Calu3 (cell line): ENCODE measurements around the gene FAM83E. TPM values are rescaled to one million over a fixed set of nuclear protein-coding genes. Genes with fewer than 3 reads are reported as not detected.

ENCODE experiments used
- BruUV-seq: library from RNA; stranded (reverse); fragments of 400-500 nt; replicated peaks from 2 replicates; lab custom pipeline; 2021; lab: Mats Ljungman, UMichigan
- CTCF ChIA-PET: fragments of 300-600 bp; sonication (Branson Sonifier 250); formaldehyde crosslinking; loops from one replicate; lab custom pipeline; 2022; ENCODE audit warnings: antibody characterized with exemption; lab: Charles Lee
- DNase-seq: peaks from one replicate; pipeline ENCODE4 v3.0.0; 2022
- H3K27ac Mint-ChIP-seq: one replicate; pipeline ENCODE4 v1.8.0; 2022; ENCODE audit warnings: mixed read lengths; ENCODE audit not compliant: unreplicated experiment
- H3K27me3 Mint-ChIP-seq: one replicate; pipeline ENCODE4 v1.8.0; 2022; ENCODE audit warnings: mixed read lengths; ENCODE audit not compliant: unreplicated experiment
- H3K36me3 Mint-ChIP-seq: one replicate; pipeline ENCODE4 v1.8.0; 2022; ENCODE audit warnings: mild to moderate bottlenecking, moderate library complexity, mixed read lengths; ENCODE audit not compliant: insufficient read depth, unreplicated experiment
- H3K4me1 Mint-ChIP-seq: one replicate; pipeline ENCODE4 v1.8.0; 2022; ENCODE audit warnings: mild to moderate bottlenecking, low read depth, mixed read lengths; ENCODE audit not compliant: unreplicated experiment
- H3K4me3 Mint-ChIP-seq: one replicate; pipeline ENCODE4 v1.8.0; 2022; ENCODE audit warnings: mild to moderate bottlenecking, low read depth, moderate library complexity, mixed read lengths; ENCODE audit not compliant: unreplicated experiment
- H3K9me3 Mint-ChIP-seq: one replicate; pipeline ENCODE4 v1.8.0; 2022; ENCODE audit warnings: low read depth, mixed read lengths; ENCODE audit not compliant: unreplicated experiment
- CTCF ChIP-seq: fragments of 200-600 bp; IDR thresholded peaks from one replicate; pipeline ENCODE4 v1.8.0; 2022; ENCODE audit warnings: antibody characterized with exemption; ENCODE audit not compliant: unreplicated experiment
- intact Hi-C: fragments of 100-400 bp; cut with micrococcal nuclease; formaldehyde crosslinking; loops from one replicate; pipeline ENCODE4 v1.10.0; 2022; ENCODE audit not compliant: unreplicated experiment
- total RNA-seq: library from RNA; stranded (reverse); gene quantifications from 2 replicates; pipeline ENCODE4 v1.2.3, GENCODE V29; 2022

FAM83E gene
- total RNA-seq, 1 experiment from 2014 or later: 8.2 TPM

DNA sequence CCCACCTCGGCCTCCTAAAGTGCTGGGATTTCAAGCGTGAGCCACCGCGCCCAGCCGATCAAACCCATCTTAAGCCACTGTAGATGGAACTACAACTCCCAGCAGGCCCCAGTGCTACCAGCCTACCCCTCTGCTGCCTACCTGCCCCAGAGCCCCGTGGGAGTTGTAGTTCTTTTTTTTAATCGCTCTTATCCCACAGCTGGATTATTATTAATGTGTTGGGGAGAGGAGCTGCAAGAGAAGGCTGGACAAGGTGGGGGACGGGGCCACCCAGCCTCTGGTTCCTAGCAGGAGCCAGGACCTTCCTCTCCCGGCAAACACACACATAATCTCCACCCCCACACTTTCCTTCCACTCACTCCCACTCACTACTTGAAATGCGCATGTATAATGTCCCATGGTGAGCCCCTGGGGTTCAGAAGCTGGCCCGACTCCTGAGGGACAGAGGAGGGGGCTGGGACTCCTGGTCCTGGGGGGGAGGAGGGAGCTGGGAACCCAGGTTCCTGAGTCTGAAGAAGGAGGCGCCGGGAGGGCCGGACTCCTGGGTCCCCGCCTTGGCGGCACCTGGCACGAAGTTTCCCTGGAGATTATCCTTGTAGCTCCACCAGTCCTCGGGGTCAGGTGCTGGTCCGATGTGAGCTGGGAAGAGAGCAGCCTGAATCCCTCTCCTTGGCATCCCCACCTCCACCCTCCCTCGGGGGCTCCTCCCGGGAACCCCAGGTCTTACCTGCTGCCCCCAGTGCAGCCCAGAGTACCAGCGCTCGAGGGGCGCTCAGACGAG, 30.2 kb upstream of the FAM83E start:
- intact Hi-C loops: loop anchor here (2.0 kb wide), 1 partner anchor 140 kb away; no protein-coding TSS in a partner anchor
- Mint-ChIP-seq H3K27me3 (peaks cover 69% of the 10 kb centered on the region), H3K9me3 (no peaks in the 10 kb centered on the region), H3K4me1 (peaks cover 20% of the 10 kb centered on the region), H3K36me3 (peaks cover 6% of the 10 kb centered on the region), H3K27ac (no peak overlapping the region), H3K4me3 (peak overlapping the region; percentile 55)
- DNase-seq: peak; percentile 72
- no TSS peak for BruUV-seq
- TF ChIP-seq CTCF: no peak
- CTCF ChIA-PET: interaction anchor here (0.8 to 2.4 kb wide), 11 partner anchors 12 to 198 kb away, joined by 3 to 13 read pairs (median 5); no protein-coding TSS in a partner anchor

- no peak for TF ChIP-seq CTCF
- intact Hi-C loops: loop anchor here (2.0 kb wide), 1 partner anchor 140 kb away; no protein-coding TSS in a partner anchor
- CTCF ChIA-PET: interaction anchor here (1.1 to 2.4 kb wide), 3 partner anchors 80 to 138 kb away, joined by 4 to 13 read pairs (median 7); no protein-coding TSS in a partner anchor
- BruUV-seq: no TSS peak
- H3K9me3 Mint-ChIP-seq: no peaks in the 10 kb centered on the region
- peaks cover 76% of the 10 kb centered on the region for H3K27me3 Mint-ChIP-seq
- DNase-seq: no peak
- peaks cover 27% of the 10 kb centered on the region for H3K4me1 Mint-ChIP-seq
- peaks cover 6% of the 10 kb centered on the region for H3K36me3 Mint-ChIP-seq
- H3K4me3 Mint-ChIP-seq: no peak overlapping the region
- H3K27ac Mint-ChIP-seq: no peak overlapping the region
Observed at GRCh38 chr19:48644355-48644754, 29.5 kb upstream of the FAM83E start.

DNA sequence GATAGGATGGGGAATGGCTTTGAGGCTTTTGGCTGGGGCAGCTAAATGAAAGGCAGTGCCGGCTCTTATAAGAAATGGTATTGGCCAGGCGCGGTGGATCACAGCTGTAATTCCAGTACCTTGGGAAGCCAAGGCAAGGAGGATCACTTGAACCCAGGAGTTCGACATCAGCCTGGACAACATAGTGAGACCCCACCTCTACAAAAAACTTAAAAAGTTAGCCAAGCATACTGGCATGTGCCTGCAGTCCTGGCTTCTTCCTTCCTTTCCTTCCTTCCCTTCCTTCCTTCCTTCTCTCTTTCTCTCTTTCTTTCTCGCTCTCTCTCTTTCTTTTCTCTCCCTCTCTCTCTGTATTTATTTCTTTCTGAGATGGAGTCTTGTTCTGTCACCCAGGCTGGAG, 28.0 kb upstream of the FAM83E start:
- H3K9me3 Mint-ChIP-seq: peaks cover 3% of the 10 kb centered on the region
- peaks cover 86% of the 10 kb centered on the region for H3K27me3 Mint-ChIP-seq
- no peak overlapping the region for H3K27ac Mint-ChIP-seq
- TF ChIP-seq CTCF: no peak
- H3K36me3 Mint-ChIP-seq: peaks cover 19% of the 10 kb centered on the region
- DNase-seq: no peak
- no peak overlapping the region for H3K4me3 Mint-ChIP-seq
- no TSS peak for BruUV-seq
- CTCF ChIA-PET: interaction anchor here (0.5 to 1.1 kb wide), 2 partner anchors 12 to 248 kb away, joined by 3 to 8 read pairs; no protein-coding TSS in a partner anchor
- intact Hi-C loops: no loop called here
- peaks cover 42% of the 10 kb centered on the region for H3K4me1 Mint-ChIP-seq

GRCh38 chr19:48641850-48642249, 27.0 kb upstream of the FAM83E start:
- TF ChIP-seq CTCF: no peak
- Mint-ChIP-seq H3K36me3 (peaks cover 29% of the 10 kb centered on the region), H3K4me3 (no peak overlapping the region), H3K4me1 (peaks cover 41% of the 10 kb centered on the region), H3K27ac (no peak overlapping the region), H3K9me3 (peaks cover 3% of the 10 kb centered on the region), H3K27me3 (peaks cover 77% of the 10 kb centered on the region)
- DNase-seq: no peak
- BruUV-seq: no TSS peak
- CTCF ChIA-PET: interaction anchor here (0.6 to 1.1 kb wide), 3 partner anchors 13 to 69 kb away, joined by 3 to 8 read pairs (median 4); no protein-coding TSS in a partner anchor
- intact Hi-C loops: no loop called here
